Immature natural killer cell (primary cell): Measurements from ENCODE around the gene PAPPA. TPM values are rescaled to one million over a fixed set of nuclear protein-coding genes. Genes with fewer than 3 reads are reported as not detected.

ENCODE experiments used
- DNase-seq, 3 donors: peaks; one replicate each; pipeline ENCODE4 v3.0.0; 2022; ENCODE audit warnings: mixed read lengths in 1 of 3
- H3K27ac Mint-ChIP-seq, 6 donors: one replicate each; pipeline ENCODE4 v1.8.0; 2020; ENCODE audit warnings: mixed read lengths in 6 of 6, mild to moderate bottlenecking in 5 of 6, inconsistent platforms in 4 of 6, moderate library complexity in 3 of 6
- H3K27me3 Mint-ChIP-seq, 3 donors: one replicate each; pipeline ENCODE4 v1.8.0; 2020 to 2021; ENCODE audit warnings: low read depth in 3 of 3, mild to moderate bottlenecking in 3 of 3, mixed read lengths in 3 of 3, moderate library complexity in 3 of 3, inconsistent platforms in 1 of 3
- H3K36me3 Mint-ChIP-seq, 3 donors: one replicate each; pipeline ENCODE4 v1.8.0; 2020; ENCODE audit warnings: mixed read lengths in 3 of 3, inconsistent platforms in 2 of 3, mild to moderate bottlenecking in 2 of 3
- H3K4me1 Mint-ChIP-seq, 2 donors: one replicate each; pipeline ENCODE4 v1.8.0; 2020; ENCODE audit warnings: inconsistent platforms in 2 of 2, mild to moderate bottlenecking in 2 of 2, mixed read lengths in 2 of 2, moderate library complexity in 1 of 2
- H3K4me3 Mint-ChIP-seq, 5 donors: one replicate each; pipeline ENCODE4 v1.8.0; 2020; ENCODE audit warnings: mild to moderate bottlenecking in 5 of 5, mixed read lengths in 5 of 5, inconsistent platforms in 3 of 5, moderate library complexity in 3 of 5
- H3K9me3 Mint-ChIP-seq, 6 donors: one replicate each; pipeline ENCODE4 v1.8.0; 2020; ENCODE audit warnings: mild to moderate bottlenecking in 6 of 6, mixed read lengths in 6 of 6, inconsistent platforms in 4 of 6, moderate library complexity in 3 of 6
- polyA plus RNA-seq, 3 donors: library from polyadenylated mRNA; unstranded; fragments of 300-500 nt; fragmentation: Illumina TruSeq; gene quantifications; one replicate each; pipeline ENCODE4 v1.2.3, GENCODE V29; 2021

The PAPPA gene
- polyA plus RNA-seq, 3 donors from 2014 or later, result not detected

DNA sequence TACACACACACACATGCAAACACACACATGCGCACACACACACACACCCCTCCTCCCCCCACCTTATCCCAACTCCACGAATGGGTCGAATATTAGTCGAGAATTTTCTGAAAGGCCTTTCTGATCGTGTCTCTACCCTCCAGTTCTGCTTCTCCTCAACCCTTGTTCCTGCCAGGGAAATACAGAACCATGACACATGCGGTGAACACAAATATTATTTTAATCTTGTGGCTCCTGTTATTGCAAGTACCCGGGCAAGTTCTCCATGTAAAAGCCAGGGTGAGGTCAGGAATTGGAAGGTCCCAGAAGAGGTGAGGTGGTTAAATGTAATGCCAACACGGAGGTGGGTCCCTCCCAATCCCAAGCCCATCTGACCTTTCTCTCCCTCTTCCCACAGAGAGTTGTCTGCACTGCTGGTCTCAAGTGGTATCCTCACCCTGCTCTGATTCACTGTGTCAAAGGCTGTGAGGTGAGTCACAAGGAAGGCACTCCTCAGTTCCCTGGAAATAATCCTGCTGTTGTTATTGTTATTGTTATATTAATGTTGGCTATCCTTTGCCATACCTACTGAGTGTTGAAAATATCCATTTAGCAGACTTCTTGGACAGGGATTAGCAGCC is 223.7 kb downstream of the PAPPA start:
- Mint-ChIP-seq H3K9me3 (peaks cover 0 to 14% (median 4%) of the 10 kb centered on the region in 6 donors), H3K4me1 (no peaks in the 10 kb centered on the region), H3K4me3 (no peak overlapping the region), H3K27me3 (no peaks in the 10 kb centered on the region), H3K27ac (no peak overlapping the region), H3K36me3 (no peaks in the 10 kb centered on the region)
- no peak for DNase-seq

GRCh38 chr9:116378873-116379272 is 225.3 kb downstream of the PAPPA start:
- peaks cover 0 to 4% (median 0%) of the 10 kb centered on the region in 3 donors for H3K36me3 Mint-ChIP-seq
- H3K9me3 Mint-ChIP-seq, result peaks cover 0 to 20% (median 4%) of the 10 kb centered on the region in 6 donors
- H3K27ac Mint-ChIP-seq, result no peak overlapping the region
- no peak for DNase-seq
- H3K4me3 Mint-ChIP-seq, result no peak overlapping the region
- H3K27me3 Mint-ChIP-seq, result no peaks in the 10 kb centered on the region
- no peaks in the 10 kb centered on the region for H3K4me1 Mint-ChIP-seq

DNA sequence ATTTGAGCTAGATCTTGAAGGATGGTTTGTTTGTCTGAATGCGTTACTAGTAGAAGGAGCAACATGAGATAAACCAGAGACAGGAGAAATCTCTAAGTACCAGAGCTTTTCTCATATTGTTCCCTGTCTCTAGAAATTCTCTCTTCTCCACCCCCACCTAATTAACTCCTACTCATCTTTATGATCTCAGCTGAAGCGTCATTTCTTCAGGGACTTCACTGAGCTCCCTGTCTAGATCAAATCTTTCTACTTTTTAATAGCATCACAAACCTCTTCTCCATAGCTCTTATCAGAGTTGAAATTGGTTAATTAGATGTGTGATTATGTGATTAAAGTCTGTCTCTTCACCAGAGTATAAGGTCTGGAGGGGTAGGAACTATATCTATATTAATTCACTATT is 226.2 kb downstream of the PAPPA start:
- Mint-ChIP-seq H3K4me3 (no peak overlapping the region), H3K27ac (no peak overlapping the region), H3K27me3 (no peaks in the 10 kb centered on the region), H3K9me3 (peaks cover 0 to 20% (median 4%) of the 10 kb centered on the region in 6 donors), H3K36me3 (peaks cover 0 to 4% (median 0%) of the 10 kb centered on the region in 3 donors), H3K4me1 (no peaks in the 10 kb centered on the region)
- no peak for DNase-seq

- Mint-ChIP-seq H3K36me3 (peaks cover 0 to 4% (median 0%) of the 10 kb centered on the region in 3 donors), H3K27me3 (no peaks in the 10 kb centered on the region), H3K27ac (no peak overlapping the region), H3K4me3 (no peak overlapping the region), H3K9me3 (peaks cover 0 to 24% (median 4%) of the 10 kb centered on the region in 6 donors), H3K4me1 (no peaks in the 10 kb centered on the region)
- DNase-seq, result no peak
Observed at GRCh38 chr9:116380496-116380995, 227.0 kb downstream of the PAPPA start.

DNA sequence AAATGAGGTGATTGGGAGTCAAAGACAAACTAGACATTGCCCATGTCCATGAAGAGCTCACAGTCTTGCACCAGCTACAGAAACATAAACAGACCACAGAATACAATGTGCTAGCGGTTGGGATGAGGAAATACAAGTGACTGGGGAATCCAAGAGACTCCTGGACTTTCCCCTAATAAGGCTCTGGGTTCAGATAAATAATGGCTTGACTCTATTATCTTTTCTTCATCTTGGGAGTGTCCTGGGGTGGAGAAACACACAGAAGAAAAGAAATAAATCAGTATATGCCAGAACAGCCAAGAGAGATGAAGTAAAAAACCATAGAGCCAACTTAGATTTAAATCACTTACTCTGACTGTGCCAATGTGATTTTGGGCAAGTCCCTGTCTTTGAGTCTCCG is 227.8 kb downstream of the PAPPA start:
- Mint-ChIP-seq H3K27ac (no peak overlapping the region), H3K27me3 (no peaks in the 10 kb centered on the region), H3K9me3 (peaks cover 0 to 30% (median 4%) of the 10 kb centered on the region in 6 donors), H3K36me3 (peaks cover 0 to 4% (median 0%) of the 10 kb centered on the region in 3 donors), H3K4me3 (no peak overlapping the region), H3K4me1 (no peaks in the 10 kb centered on the region)
- DNase-seq, result no peak

- no peak for DNase-seq
- Mint-ChIP-seq H3K4me3 (no peak overlapping the region), H3K9me3 (peaks cover 0 to 30% (median 4%) of the 10 kb centered on the region in 6 donors), H3K27ac (no peak overlapping the region), H3K36me3 (peaks cover 0 to 4% (median 0%) of the 10 kb centered on the region in 3 donors), H3K4me1 (no peaks in the 10 kb centered on the region), H3K27me3 (peaks cover 0 to 4% (median 0%) of the 10 kb centered on the region in 3 donors)
Observed at GRCh38 chr9:116382053-116382452, 228.5 kb downstream of the PAPPA start.

- Mint-ChIP-seq H3K36me3 (peaks cover 0 to 4% (median 0%) of the 10 kb centered on the region in 3 donors), H3K4me1 (no peaks in the 10 kb centered on the region), H3K27me3 (peaks cover 0 to 4% (median 0%) of the 10 kb centered on the region in 3 donors), H3K4me3 (no peak overlapping the region), H3K9me3 (peaks cover 0 to 20% (median 2%) of the 10 kb centered on the region in 6 donors), H3K27ac (no peak overlapping the region)
- DNase-seq, result no peak
Observed at GRCh38 chr9:116383133-116383532, 229.5 kb downstream of the PAPPA start.

DNA sequence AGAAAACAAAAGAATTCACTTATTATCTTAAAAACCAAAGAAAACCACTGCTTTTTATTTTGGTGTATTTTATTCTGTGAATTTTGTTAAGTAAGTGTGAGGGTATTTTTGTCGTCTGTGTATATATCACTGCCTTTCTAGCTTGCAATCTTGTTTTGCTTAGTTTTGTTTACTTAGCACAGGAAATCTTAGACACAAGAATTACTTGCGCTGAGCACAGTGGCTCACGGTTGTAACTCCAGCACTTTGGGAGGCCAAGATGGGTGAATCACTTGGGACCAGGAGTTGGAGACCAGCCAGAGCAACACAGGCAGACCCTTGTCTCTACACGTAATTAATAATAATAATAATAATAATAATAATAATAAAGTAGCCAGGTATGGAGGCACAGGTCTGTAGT is 230.3 kb downstream of the PAPPA start:
- no peak for DNase-seq
- Mint-ChIP-seq H3K4me1 (no peaks in the 10 kb centered on the region), H3K4me3 (no peak overlapping the region), H3K9me3 (peaks cover 0 to 18% (median 2%) of the 10 kb centered on the region in 6 donors), H3K27ac (no peak overlapping the region), H3K36me3 (peaks cover 0 to 4% (median 0%) of the 10 kb centered on the region in 3 donors), H3K27me3 (peaks cover 0 to 4% (median 0%) of the 10 kb centered on the region in 3 donors)

GRCh38 chr9:116387934-116388698 is 234.5 kb downstream of the PAPPA start:
- H3K27me3 Mint-ChIP-seq, result peaks cover 0 to 4% (median 0%) of the 10 kb centered on the region in 3 donors
- H3K4me1 Mint-ChIP-seq, result no peaks in the 10 kb centered on the region
- H3K9me3 Mint-ChIP-seq, result peaks cover 0 to 23% (median 4%) of the 10 kb centered on the region in 6 donors
- no peaks in the 10 kb centered on the region for H3K36me3 Mint-ChIP-seq
- no peak overlapping the region for H3K4me3 Mint-ChIP-seq
- DNase-seq, result no peak
- no peak overlapping the region for H3K27ac Mint-ChIP-seq

- H3K4me3 Mint-ChIP-seq, result no peak overlapping the region
- no peaks in the 10 kb centered on the region for H3K4me1 Mint-ChIP-seq
Observed at GRCh38 chr9:116389541-116390302, 236.1 kb downstream of the PAPPA start.

DNA sequence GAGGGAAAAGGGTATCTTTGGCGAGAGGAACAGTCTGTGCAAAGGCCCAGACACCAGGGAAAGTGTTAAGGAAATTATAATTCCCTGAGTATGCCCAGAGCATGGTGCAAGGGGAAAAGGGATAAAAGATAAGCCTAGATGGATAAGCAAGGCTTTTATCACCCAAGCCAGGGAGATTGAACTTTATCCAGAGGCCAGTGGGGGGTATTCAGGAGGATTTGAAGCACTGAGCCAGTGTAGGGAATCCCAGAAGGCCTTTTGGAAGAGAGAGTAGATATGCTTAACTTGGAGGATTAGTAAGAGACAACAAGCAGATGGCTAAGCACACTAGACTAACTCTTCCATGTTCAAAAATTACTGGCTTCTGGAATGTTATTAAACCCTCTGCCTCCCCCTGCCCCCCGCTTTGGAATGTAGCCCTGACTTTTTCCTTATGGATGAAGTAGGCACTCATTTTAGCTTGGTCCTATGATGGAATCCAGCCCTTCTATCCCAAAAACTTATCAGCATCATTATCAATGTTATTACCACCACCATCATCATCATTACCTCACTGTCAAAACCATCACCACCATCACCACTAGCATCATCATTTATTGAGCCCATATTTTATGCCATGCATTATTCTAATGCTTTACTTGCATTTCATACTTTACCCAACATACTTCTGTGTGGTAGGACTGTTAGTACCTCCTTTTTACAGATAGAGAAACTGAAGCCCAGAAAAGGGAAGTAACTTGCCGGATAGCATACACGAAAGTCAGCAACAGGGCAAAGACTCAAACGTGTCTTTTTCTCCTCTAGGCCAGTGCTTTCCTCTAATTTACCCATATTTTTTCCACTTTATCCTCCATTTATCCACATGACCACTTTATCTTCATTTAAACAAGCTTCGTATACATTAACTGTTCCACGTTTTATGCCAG is 237.0 kb downstream of the PAPPA start:
- Mint-ChIP-seq H3K36me3 (peaks cover 0 to 4% (median 0%) of the 10 kb centered on the region in 3 donors), H3K27me3 (peaks cover 0 to 4% (median 3%) of the 10 kb centered on the region in 3 donors), H3K4me3 (no peak overlapping the region), H3K9me3 (peaks cover 0 to 14% (median 6%) of the 10 kb centered on the region in 6 donors), H3K27ac (no peak overlapping the region), H3K4me1 (no peaks in the 10 kb centered on the region)
- DNase-seq, result no peak

More at GRCh38 chr9:116389541-116390302, 236.1 kb downstream of the PAPPA start:
- Mint-ChIP-seq H3K36me3 (peaks cover 0 to 4% (median 0%) of the 10 kb centered on the region in 3 donors), H3K27ac (peak overlapping the region in 1 of 6 donors; percentile 21), H3K9me3 (peaks cover 0 to 18% (median 6%) of the 10 kb centered on the region in 6 donors), H3K27me3 (peaks cover 0 to 4% (median 3%) of the 10 kb centered on the region in 3 donors)
- DNase-seq, result no peak

GRCh38 chr9:116391306-116391900 is 237.8 kb downstream of the PAPPA start:
- Mint-ChIP-seq H3K4me3 (no peak overlapping the region), H3K9me3 (peaks cover 0 to 14% (median 4%) of the 10 kb centered on the region in 6 donors), H3K36me3 (peaks cover 0 to 4% (median 0%) of the 10 kb centered on the region in 3 donors), H3K27me3 (peaks cover 0 to 4% (median 3%) of the 10 kb centered on the region in 3 donors), H3K4me1 (no peaks in the 10 kb centered on the region), H3K27ac (no peak overlapping the region)
- DNase-seq, result no peak
